H1 (cell line): ENCODE results near the gene MINAR2. TPM values are rescaled to one million over a fixed set of nuclear protein-coding genes. Genes with fewer than 3 reads are reported as not detected.

Experiments
- CBX5 ChIP-seq: fragments of 300-800, 300-1000 bp; sonication (generic); IDR thresholded peaks from 2 replicates; pipeline ENCODE4 v1.7.1; 2016; ENCODE audit warnings: antibody characterized with exemption, low read length, low read depth
- EZH2 ChIP-seq: fragments of 200-600 bp; sonication (generic); IDR thresholded peaks from 2 replicates; pipeline ENCODE4 v1.7.1; 2012; ENCODE audit warnings: low read depth, mild to moderate bottlenecking, moderate library complexity, low read length, inconsistent platforms; ENCODE audit not compliant: severe bottlenecking
- polyA plus RNA-seq, 7 experiments: library from polyadenylated mRNA; depleted of rRNA in 3 of 7; stranded (reverse) in 5 of 7; unstranded in 2 of 7; fragments of >200 nt in 5 of 7; fragments of 200-250 nt in 2 of 7; gene quantifications; 1 replicate in 5 of 7; 2 replicates in 1 of 7; 4 replicates in 1 of 7; pipeline versions ENCODE4 v1.2.1 to v1.2.3, GENCODE V29; 2011 to 2013; ENCODE audit warnings: missing spikeins in 2 of 7, mixed read lengths in 2 of 7
- total RNA-seq: library from RNA; stranded (reverse); fragmentation: NEBNext Ultra II Directional; extraction: Animal tissue kit (Norgen Biotek cat#: 25700); gene quantifications from 2 replicates; pipeline ENCODE4 v1.2.1, GENCODE V29; 2021

MINAR2 gene
- total and polyA plus RNA-seq, 2 of the 8 experiments (the other 6 are each of a cell fraction or from before 2014, with no cell fraction given), result 0.17 TPM; not detected in 1

DNA sequence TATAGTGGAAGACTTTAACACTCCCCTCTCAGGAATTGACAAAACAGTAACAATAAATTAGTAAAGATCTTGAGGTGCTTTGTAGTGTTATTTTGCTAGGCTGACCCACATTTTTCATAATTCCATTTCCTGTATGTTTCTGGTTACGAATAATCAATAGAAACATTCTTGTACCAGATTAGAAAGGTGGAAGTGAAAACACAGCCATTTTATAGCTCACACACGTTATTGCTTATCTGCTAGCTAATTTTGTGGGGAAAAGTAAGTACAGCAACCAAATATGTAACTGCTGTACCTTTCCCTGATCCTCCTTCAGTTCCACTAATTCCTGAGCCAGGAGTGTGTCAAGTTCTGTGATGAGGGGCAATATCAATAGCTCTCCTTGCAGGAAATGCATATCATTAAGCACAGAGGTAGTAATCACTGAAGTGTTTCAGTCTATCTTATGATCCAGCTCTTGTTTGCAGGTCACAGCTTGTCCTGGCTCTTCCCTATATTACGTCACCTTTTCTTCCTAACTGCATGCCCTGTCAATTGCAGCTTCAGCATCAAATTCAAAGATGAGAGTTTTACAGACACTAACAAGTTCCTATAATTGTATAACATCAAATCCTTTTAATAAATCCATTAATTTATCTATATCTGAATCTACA, 59.4 kb downstream of the MINAR2 start (continued):
- no peak for TF ChIP-seq EZH2
- TF ChIP-seq CBX5, result no peak

Other genes with a start within 250 kb of the MINAR2 start
- gene CHSY3, start 156.4 kb downstream of the MINAR2 start, total RNA-seq, result 1.4 and 1.8 TPM in 2 replicates
- gene CHSY3, start 156.4 kb downstream of the MINAR2 start, polyA plus RNA-seq (2011; rRNA removed), result 0.24 and 0.28 TPM in 2 replicates